AML-193 (cell line): ENCODE data around the gene RNF31.
"Not testable (repeated sequence)": the region's sequence is repeated elsewhere in the genome, so short reads cannot be mapped to it uniquely, and the experiment has no call there.

Experiments
- DNase-seq, 2 experiments: peaks; one replicate each; lab custom pipeline; 2025; lab: John Stamatoyannopoulos, UW

Gene RNF31

GRCh38 chr14:24202538-24202937 is 55.2 kb downstream of the RNF31 start:
- DNase-seq = not testable (repeated sequence)

GRCh38 chr14:24203249-24203886 is 56.1 kb downstream of the RNF31 start:
- DNase-seq = not testable (repeated sequence)

GRCh38 chr14:24204163-24205146 is 57.2 kb downstream of the RNF31 start:
- DNase-seq = no peak

GRCh38 chr14:24206260-24207103 is 59.2 kb downstream of the RNF31 start:
- DNase-seq = no peak

GRCh38 chr14:24207104-24207551 is 59.8 kb downstream of the RNF31 start:
- DNase-seq = no peak

- no peak for DNase-seq
Observed at GRCh38 chr14:24207625-24208024, 60.3 kb downstream of the RNF31 start.
